Measurements from ENCODE around the gene SPINK1. TPM values are rescaled to one million over a fixed set of nuclear protein-coding genes. Genes with fewer than 3 reads are reported as not detected.

SPINK1 gene
- total and polyA plus RNA-seq, 2 of the 4 experiments (the other 2 are of a cell fraction): not detected

DNA sequence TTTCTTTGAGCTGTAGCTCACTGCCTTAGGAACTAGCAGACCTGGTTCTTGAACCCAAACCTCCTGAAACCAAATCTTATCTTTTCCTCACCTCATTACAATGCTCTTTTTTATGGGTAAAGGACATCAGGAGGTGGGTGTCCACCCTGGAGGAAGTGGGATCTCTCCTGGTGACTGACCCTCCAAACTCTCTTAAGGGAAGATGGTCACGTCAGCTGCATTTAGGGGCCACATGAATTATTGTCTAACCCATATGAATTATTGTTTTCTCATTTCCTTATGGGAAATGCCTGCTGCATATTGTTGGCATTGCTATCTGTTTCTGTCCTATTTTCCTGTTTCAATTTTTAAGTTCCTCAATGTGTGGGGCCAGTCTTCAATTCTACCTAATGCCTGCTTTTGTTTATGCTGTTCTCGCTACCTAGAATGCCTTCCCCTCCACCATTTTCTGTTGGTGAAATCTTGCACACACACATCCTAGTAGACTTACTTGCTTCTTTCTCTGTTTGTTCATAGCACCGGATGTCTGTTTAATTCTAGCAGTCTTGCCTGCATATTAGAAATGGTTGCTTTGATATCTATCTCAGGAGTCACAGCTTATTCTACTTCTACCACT, 22.0 kb upstream of the SPINK1 start:
- no CpG with 5 or more reads among the region's 3 CpGs for WGBS, 2 experiments (ENCODE audit: extremely low coverage in 2 of 2, insufficient read length in 1 of 2)

More for the DNA sequence above, 22.0 kb upstream of the SPINK1 start:
- no peak overlapping the region for H4K8ac ChIP-seq (ENCODE audit: low read depth in 2 of 2, low read length in 2 of 2)
- H4K20me1 ChIP-seq (ENCODE audit: insufficient read depth, low read length): no peaks in the 10 kb centered on the region
- in situ Hi-C loops (cut with MboI; ENCODE audit: low sequenced_read_pairs) (no loop called here), dilution Hi-C loops (cut with HindIII; ENCODE audit: low sequenced_read_pairs, unreplicated experiment) (no loop called here), intact Hi-C loops (cut with micrococcal nuclease) (no loop called here)
- no peak overlapping the region for H2AK9ac ChIP-seq (replicated peaks; ENCODE audit: low read depth, low read length, poor library complexity)
- H3K4ac ChIP-seq (ENCODE audit: low read depth, low read length): no peak overlapping the region
- DNase-seq: no peak
- H3K79me1 ChIP-seq (ENCODE audit: low read depth in 1 of 2, low read length in 2 of 2): no peaks in the 10 kb centered on the region
- H3K9ac ChIP-seq (ENCODE audit: low read depth, low read length): no peak overlapping the region
- no peaks in the 10 kb centered on the region for H3K36me3 ChIP-seq (ENCODE audit: control insufficient read depth, insufficient read depth, low read length)
- H2BK20ac ChIP-seq (ENCODE audit: low read depth, low read length): no peak overlapping the region
- H2AK5ac ChIP-seq (ENCODE audit: low read depth, low read length): no peak overlapping the region
- no peak overlapping the region for H3K4me2 ChIP-seq (ENCODE audit: low read depth, low read length)
- H3K56ac ChIP-seq (ENCODE audit: extremely low read depth, insufficient read depth, low read length): no peak overlapping the region
- no peaks in the 10 kb centered on the region for H3K9me3 ChIP-seq (ENCODE audit: control insufficient read depth, insufficient read depth, low read length)
- no peaks in the 10 kb centered on the region for H3K9me1 ChIP-seq (ENCODE audit: insufficient read depth, low read length)
- no peak overlapping the region for H4K5ac ChIP-seq (ENCODE audit: low read depth, low read length)
- no peak overlapping the region for H3K23ac ChIP-seq (ENCODE audit: low read depth, low read length)
- H3K27ac ChIP-seq (ENCODE audit: insufficient read depth, low read length): no peak overlapping the region
- H3K4me1 ChIP-seq (ENCODE audit: control insufficient read depth, insufficient read depth, low read length): no peaks in the 10 kb centered on the region
- no peak overlapping the region for H4K91ac ChIP-seq (ENCODE audit: insufficient read depth, low read depth, low read length)
- no peak overlapping the region for H2BK5ac ChIP-seq (ENCODE audit: low read depth, low read length, poor library complexity, severe bottlenecking)
- no TSS peak for BruUV-seq (replicated peaks)
- no peak overlapping the region for H3K18ac ChIP-seq (ENCODE audit: low read depth, low read length)
- ChIA-PET CTCF (no interaction called here), POLR2A (ENCODE audit: unreplicated experiment) (no interaction called here)
- no peak for ATAC-seq (ENCODE audit: low read depth)
- no peak for TF ChIP-seq MAFK (IDR thresholded peaks at IDR 0.05; ENCODE audit: low read depth, low read length)
- no peak for TF ChIP-seq NFE2L2 (IDR thresholded peaks at IDR 0.05; ENCODE audit: low read depth, low read length)
- TF ChIP-seq, protein P1, sequence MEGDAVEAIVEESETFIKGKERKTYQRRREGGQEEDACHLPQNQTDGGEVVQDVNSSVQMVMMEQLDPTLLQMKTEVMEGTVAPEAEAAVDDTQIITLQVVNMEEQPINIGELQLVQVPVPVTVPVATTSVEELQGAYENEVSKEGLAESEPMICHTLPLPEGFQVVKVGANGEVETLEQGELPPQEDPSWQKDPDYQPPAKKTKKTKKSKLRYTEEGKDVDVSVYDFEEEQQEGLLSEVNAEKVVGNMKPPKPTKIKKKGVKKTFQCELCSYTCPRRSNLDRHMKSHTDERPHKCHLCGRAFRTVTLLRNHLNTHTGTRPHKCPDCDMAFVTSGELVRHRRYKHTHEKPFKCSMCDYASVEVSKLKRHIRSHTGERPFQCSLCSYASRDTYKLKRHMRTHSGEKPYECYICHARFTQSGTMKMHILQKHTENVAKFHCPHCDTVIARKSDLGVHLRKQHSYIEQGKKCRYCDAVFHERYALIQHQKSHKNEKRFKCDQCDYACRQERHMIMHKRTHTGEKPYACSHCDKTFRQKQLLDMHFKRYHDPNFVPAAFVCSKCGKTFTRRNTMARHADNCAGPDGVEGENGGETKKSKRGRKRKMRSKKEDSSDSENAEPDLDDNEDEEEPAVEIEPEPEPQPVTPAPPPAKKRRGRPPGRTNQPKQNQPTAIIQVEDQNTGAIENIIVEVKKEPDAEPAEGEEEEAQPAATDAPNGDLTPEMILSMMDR (conservative IDR thresholded peaks at IDR 0.05; ENCODE audit: low read depth, low read length): no peak
- TF ChIP-seq RFX5 (IDR thresholded peaks at IDR 0.05; ENCODE audit: low read depth, low read length): no peak
- TF ChIP-seq MAZ (IDR thresholded peaks at IDR 0.05; ENCODE audit: borderline replicate concordance, low read depth, low read length): no peak
- TF ChIP-seq, protein P2, sequence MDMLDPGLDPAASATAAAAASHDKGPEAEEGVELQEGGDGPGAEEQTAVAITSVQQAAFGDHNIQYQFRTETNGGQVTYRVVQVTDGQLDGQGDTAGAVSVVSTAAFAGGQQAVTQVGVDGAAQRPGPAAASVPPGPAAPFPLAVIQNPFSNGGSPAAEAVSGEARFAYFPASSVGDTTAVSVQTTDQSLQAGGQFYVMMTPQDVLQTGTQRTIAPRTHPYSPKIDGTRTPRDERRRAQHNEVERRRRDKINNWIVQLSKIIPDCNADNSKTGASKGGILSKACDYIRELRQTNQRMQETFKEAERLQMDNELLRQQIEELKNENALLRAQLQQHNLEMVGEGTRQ (IDR thresholded peaks at IDR 0.05; ENCODE audit: low read depth, low read length): no peak
- no peak for TF ChIP-seq BHLHE40 (IDR thresholded peaks at IDR 0.05; ENCODE audit: low read depth, low read length)
- no peak overlapping the region for H3K14ac ChIP-seq (replicated peaks; ENCODE audit: low read depth, low read length)
- no peaks in the 10 kb centered on the region for H3K27me3 ChIP-seq (ENCODE audit: control insufficient read depth, insufficient read depth, low read length)
- H3K4me3 ChIP-seq (ENCODE audit: insufficient read depth, low read depth, low read length): no peak overlapping the region
- no peak overlapping the region for H2BK15ac ChIP-seq (ENCODE audit: low read depth, low read length)
- no peak overlapping the region for H2AFZ ChIP-seq (replicated peaks; ENCODE audit: low read length, poor library complexity)
- no peak overlapping the region for H2BK120ac ChIP-seq (ENCODE audit: low read depth, low read length)
